IPS-20b (cell line): Measurements from ENCODE around the gene FOXL2.

Source experiments
- H3K27ac ChIP-seq: one replicate; pipeline ENCODE4 v1.5.1; 2013; ENCODE audit warnings: low read length
- H3K27me3 ChIP-seq: 2 replicates; pipeline ENCODE4 v1.6.1; 2013; ENCODE audit warnings: mild to moderate bottlenecking, low read length, inconsistent platforms; ENCODE audit not compliant: insufficient read depth
- H3K36me3 ChIP-seq: 2 replicates; pipeline ENCODE4 v1.6.1; 2013; ENCODE audit warnings: low read depth, mild to moderate bottlenecking, inconsistent platforms, low read length, moderate library complexity; ENCODE audit not compliant: insufficient read depth
- H3K4me1 ChIP-seq: 2 replicates; pipeline ENCODE4 v1.6.1; 2013; ENCODE audit warnings: mild to moderate bottlenecking, control low read depth, inconsistent platforms, low read length, moderate library complexity; ENCODE audit not compliant: insufficient read depth
- H3K4me3 ChIP-seq: 2 replicates; pipeline ENCODE4 v1.5.1; 2013; ENCODE audit warnings: mild to moderate bottlenecking, low read length, inconsistent platforms
- H3K9ac ChIP-seq: 2 replicates; pipeline ENCODE4 v1.6.1; 2013; ENCODE audit warnings: low read depth, mild to moderate bottlenecking, inconsistent platforms, low read length, moderate library complexity
- H3K9me3 ChIP-seq: 2 replicates; pipeline ENCODE4 v1.6.1; 2013; ENCODE audit warnings: mild to moderate bottlenecking, low read depth, low read length, inconsistent platforms; ENCODE audit not compliant: insufficient read depth

Gene FOXL2

DNA sequence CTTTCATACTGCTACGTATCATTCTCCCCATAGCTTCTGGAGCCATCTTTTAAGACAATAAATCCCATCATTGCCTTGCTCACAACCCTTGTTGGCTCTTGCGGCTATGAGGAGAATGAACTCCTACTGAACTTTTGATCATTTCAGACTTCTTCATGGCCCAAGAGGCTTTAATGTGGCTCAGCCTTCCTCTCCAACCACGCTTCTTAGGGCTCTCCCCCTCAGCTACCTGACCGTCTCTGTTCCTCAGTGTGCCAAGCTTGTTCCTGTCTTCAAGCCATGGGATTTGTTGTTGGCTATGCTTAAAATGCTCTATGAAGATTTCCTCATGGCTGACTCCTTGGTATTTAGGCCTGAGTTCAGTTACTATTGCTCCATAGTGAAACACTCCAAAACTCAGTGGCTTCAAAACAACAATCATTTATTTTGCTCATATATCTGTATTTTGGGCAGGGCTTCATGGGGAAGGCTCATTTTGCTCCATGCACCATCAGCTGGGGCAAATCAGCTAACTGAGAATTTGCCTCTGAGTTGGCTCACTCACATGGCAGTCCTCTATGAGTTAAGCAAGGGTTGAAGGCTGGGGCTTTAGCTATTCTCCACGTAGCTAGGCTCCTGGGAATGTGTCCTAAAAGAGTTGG is 47.5 kb downstream of the FOXL2 start:
- Histone ChIP-seq H3K4me1 (no peaks in the 10 kb centered on the region), H3K9me3 (no peaks in the 10 kb centered on the region), H3K27ac (no peak overlapping the region), H3K36me3 (no peaks in the 10 kb centered on the region), H3K4me3 (no peak overlapping the region), H3K27me3 (no peaks in the 10 kb centered on the region), H3K9ac (no peak overlapping the region)

DNA sequence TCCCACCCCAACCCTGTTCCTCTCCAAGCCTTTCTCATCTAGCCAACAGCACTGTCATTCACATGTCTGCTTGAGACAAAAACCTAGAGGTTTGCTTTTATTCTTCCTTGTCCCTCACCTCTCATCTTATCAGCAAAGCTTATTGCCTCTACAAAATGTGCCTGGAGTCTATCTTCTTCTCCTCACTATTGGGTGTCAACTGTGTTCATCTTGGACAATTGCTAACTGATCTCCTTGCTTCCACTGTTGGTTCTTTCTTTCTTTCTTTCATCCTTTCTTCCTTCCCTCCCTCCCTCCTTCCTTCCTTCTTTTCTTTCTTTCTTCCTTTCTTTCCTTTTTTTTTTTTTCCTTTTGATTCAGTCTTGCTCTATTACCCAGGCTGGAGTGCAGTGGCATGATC is 48.2 kb downstream of the FOXL2 start:
- no peak overlapping the region for H3K4me3 ChIP-seq
- H3K9ac ChIP-seq: no peak overlapping the region
- H3K27ac ChIP-seq: no peak overlapping the region

DNA sequence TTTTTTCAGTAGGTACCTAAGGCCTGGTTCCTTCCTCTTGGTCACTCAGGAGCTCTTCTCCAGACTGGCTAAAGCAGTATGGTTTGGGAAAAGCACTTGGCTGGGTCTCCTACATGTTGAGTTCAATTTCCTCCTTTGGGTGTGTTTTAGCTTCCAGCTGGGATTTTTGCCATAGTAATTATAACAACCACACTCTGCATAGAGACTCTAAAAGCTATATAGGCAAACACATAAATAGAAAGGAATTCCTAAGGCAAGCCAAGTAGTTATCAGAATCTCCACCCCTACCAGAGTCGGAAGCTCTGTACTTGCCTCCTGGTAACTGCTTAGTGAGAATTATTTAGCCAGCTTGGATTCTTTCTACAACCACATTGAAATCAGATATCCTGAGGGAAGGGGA is 48.6 kb downstream of the FOXL2 start:
- Histone ChIP-seq H3K4me1 (no peaks in the 10 kb centered on the region), H3K9ac (no peak overlapping the region), H3K36me3 (no peaks in the 10 kb centered on the region), H3K27me3 (no peaks in the 10 kb centered on the region), H3K4me3 (no peak overlapping the region), H3K27ac (no peak overlapping the region), H3K9me3 (no peaks in the 10 kb centered on the region)

More for the DNA sequence above, 48.2 kb downstream of the FOXL2 start:
- Histone ChIP-seq H3K36me3 (no peaks in the 10 kb centered on the region), H3K4me1 (no peaks in the 10 kb centered on the region), H3K9me3 (no peaks in the 10 kb centered on the region), H3K27me3 (no peaks in the 10 kb centered on the region)
